HepG2 (cell line): ENCODE measurements around the gene FLAD1. TPM values are rescaled to one million over a fixed set of nuclear protein-coding genes. Genes with fewer than 3 reads are reported as not detected.

Source experiments
- ATF7 ChIP-seq, 2 experiments: fragments of 450-650 bp in 1 of 2; sonication (generic) in 1 of 2; formaldehyde crosslinking in 1 of 2; IDR thresholded peaks; 2 replicates each; pipeline versions ENCODE4 v1.4.0 to v1.6.1; 2016 to 2020; ENCODE audit warnings: antibody characterized with exemption in 1 of 2, mild to moderate bottlenecking in 1 of 2, missing genetic modification reagents in 1 of 2
- CBX1 ChIP-seq: IDR thresholded peaks from one replicate; pipeline ENCODE4 v1.6.1; 2016; ENCODE audit warnings: antibody characterized with exemption, low read depth
- CCDC6 ChIP-seq: sonication (generic); formaldehyde crosslinking; IDR thresholded peaks from 2 replicates; pipeline ENCODE4 v1.8.1; 2022; ENCODE audit warnings: mild to moderate bottlenecking, missing genetic modification reagents, moderate library complexity
- NRL ChIP-seq: sonication (generic); formaldehyde crosslinking; IDR thresholded peaks from 2 replicates; pipeline ENCODE4 v1.5.0; 2020; ENCODE audit warnings: missing genetic modification reagents, mild to moderate bottlenecking, moderate library complexity, borderline replicate concordance
- PCBP1 ChIP-seq: fragments of 200-400 bp; formaldehyde crosslinking; IDR thresholded peaks from 2 replicates; pipeline ENCODE4 v1.6.1; 2017; ENCODE audit warnings: mild to moderate bottlenecking, low read depth, low read length, borderline replicate concordance
- SETDB1 ChIP-seq: sonication (generic); formaldehyde crosslinking; IDR thresholded peaks from 2 replicates; pipeline ENCODE4 v1.5.1; 2020; ENCODE audit warnings: missing genetic modification reagents, mild to moderate bottlenecking, borderline replicate concordance
- SOX6 ChIP-seq, 2 experiments: fragments of 450-650 bp in 1 of 2; sonication (generic) in 1 of 2; formaldehyde crosslinking in 1 of 2; IDR thresholded peaks; 2 replicates each; pipeline versions ENCODE4 v1.4.0 to v1.6.1; 2017 to 2020; ENCODE audit warnings: antibody characterized with exemption in 1 of 2, mild to moderate bottlenecking in 1 of 2, missing genetic modification reagents in 1 of 2
- ZFP36 ChIP-seq: fragments of 150-350 bp; IDR thresholded peaks from 2 replicates; pipeline ENCODE4 v1.6.1; 2018; ENCODE audit warnings: borderline replicate concordance, low read length, low read depth; ENCODE audit not compliant: partially characterized antibody
- ZFP62 ChIP-seq: sonication (generic); formaldehyde crosslinking; IDR thresholded peaks from 2 replicates; pipeline ENCODE4 v1.4.0; 2020; ENCODE audit warnings: missing genetic modification reagents
- ZNF558 ChIP-seq: sonication (generic); formaldehyde crosslinking; IDR thresholded peaks from 2 replicates; pipeline ENCODE4 v1.9.0; 2022; ENCODE audit warnings: mild to moderate bottlenecking, missing genetic modification reagents, borderline replicate concordance
- polyA plus RNA-seq, 8 experiments: library from polyadenylated mRNA; depleted of rRNA in 3 of 8; stranded (reverse) in 7 of 8; unstranded in 1 of 8; fragments of >200 nt; fragmentation: Illumina TruSeq in 4 of 8; extraction: Trizol in 4 of 8; gene quantifications; 2 replicates each; pipeline versions ENCODE4 v1.2.1 to v1.2.3, GENCODE V29; 2011 to 2016; ENCODE audit warnings: low read depth in 4 of 8, missing spikeins in 1 of 8, mixed read lengths in 1 of 8; ENCODE audit not compliant: insufficient read depth in 1 of 8
- total RNA-seq, 5 experiments: library from RNA; depleted of rRNA; stranded (reverse); fragments of >200 nt; fragmentation: Illumina TruSeq; extraction: Trizol; gene quantifications; 2 replicates each; pipeline ENCODE4 v1.2.3, GENCODE V29; 2016; ENCODE audit warnings: low read depth in 1 of 5
- TF ChIP-seq, protein P1 (sequence below): sonication (generic); formaldehyde crosslinking; IDR thresholded peaks from 2 replicates; pipeline ENCODE4 v1.5.1; 2020; ENCODE audit warnings: missing genetic modification reagents, mild to moderate bottlenecking, borderline replicate concordance
- TF ChIP-seq, protein P2 (sequence below): sonication (generic); formaldehyde crosslinking; IDR thresholded peaks from 2 replicates; pipeline ENCODE4 v1.4.0; 2020; ENCODE audit warnings: missing genetic modification reagents, borderline replicate concordance
- TF ChIP-seq, protein P3 (sequence below): sonication (generic); formaldehyde crosslinking; conservative IDR thresholded peaks from 2 replicates; pipeline ENCODE4 v1.8.1; 2023; ENCODE audit warnings: missing genetic modification reagents
- TF ChIP-seq, protein P4 (sequence below): fragments of 450-650 bp; IDR thresholded peaks from 2 replicates; pipeline ENCODE4 v1.6.1; 2016
- TF ChIP-seq, protein P5 (sequence below): sonication (generic); formaldehyde crosslinking; IDR thresholded peaks from 2 replicates; pipeline ENCODE4 v1.5.1; 2020; ENCODE audit warnings: missing genetic modification reagents, mild to moderate bottlenecking, borderline replicate concordance

Gene FLAD1
- total and polyA plus RNA-seq, 2 of the 13 experiments (the other 11 are each of a cell fraction or from before 2014, with no cell fraction given) = 25.9 to 32.8 TPM

DNA sequence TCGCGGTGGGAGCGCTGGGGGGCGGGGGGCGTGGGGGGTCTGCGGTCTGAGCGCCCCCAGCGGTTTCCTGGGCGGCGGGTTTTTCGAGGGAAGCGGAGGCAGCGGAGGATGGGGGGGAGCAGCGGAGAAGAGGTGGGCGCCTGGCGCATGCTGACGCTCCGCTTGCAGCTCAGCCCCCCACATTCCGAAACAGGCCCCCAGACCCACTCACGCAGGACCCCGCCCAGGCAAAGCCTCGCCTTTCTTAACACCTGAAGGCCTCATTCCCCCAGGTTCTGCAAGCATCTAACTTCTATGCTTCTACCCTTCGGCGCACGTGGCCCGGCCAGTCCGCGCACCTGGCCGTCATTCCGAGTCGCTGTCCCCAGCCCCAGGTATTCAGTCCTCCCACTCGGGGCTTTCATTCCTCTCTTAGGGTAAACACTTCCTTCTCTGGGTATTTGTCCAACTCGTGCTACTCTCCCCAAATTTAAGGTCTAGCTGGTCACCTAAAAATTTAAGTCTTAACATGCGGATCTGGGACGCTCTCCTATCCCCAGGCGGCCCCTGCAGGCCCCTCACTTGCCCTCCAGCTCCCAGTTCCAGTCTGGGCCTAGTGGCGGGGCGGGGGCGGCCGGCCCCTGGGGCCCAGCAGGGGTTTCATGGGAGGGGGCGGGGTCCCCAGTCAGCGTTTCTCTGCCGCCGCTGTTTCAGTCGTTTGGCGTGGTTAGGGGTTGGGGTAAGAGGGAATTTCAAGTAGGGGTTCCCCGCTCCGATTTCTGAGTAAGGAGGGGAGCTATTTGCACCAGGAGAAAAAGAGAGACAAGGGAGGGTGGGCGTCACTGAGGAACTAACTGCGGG, 16.6 kb downstream of the FLAD1 start (continued):
- no peak for TF ChIP-seq ZNF558 (CRISPR knock-in tag)
- TF ChIP-seq PCBP1 = no peak
- TF ChIP-seq NRL = no peak
- TF ChIP-seq, protein P1, sequence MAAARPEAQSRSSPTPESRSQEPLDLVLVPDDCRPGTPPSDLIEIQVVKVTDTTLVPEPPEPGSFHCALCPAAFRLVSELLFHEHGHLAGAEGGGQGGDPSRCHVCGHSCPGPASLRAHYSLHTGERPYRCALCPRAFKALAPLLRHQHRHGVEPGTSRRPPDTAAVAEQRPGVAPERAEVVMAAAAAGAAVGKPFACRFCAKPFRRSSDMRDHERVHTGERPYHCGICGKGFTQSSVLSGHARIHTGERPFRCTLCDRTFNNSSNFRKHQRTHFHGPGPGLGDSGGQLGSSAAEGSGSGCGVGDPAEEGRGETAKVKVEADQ (CRISPR knock-in tag) = no peak
- TF ChIP-seq, protein P2, sequence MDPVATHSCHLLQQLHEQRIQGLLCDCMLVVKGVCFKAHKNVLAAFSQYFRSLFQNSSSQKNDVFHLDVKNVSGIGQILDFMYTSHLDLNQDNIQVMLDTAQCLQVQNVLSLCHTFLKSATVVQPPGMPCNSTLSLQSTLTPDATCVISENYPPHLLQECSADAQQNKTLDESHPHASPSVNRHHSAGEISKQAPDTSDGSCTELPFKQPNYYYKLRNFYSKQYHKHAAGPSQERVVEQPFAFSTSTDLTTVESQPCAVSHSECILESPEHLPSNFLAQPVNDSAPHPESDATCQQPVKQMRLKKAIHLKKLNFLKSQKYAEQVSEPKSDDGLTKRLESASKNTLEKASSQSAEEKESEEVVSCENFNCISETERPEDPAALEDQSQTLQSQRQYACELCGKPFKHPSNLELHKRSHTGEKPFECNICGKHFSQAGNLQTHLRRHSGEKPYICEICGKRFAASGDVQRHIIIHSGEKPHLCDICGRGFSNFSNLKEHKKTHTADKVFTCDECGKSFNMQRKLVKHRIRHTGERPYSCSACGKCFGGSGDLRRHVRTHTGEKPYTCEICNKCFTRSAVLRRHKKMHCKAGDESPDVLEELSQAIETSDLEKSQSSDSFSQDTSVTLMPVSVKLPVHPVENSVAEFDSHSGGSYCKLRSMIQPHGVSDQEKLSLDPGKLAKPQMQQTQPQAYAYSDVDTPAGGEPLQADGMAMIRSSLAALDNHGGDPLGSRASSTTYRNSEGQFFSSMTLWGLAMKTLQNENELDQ (CRISPR knock-in tag) = 0 out of 2 replicates have a peak, but pooled peaks have one; percentile 17
- TF ChIP-seq, protein P3, sequence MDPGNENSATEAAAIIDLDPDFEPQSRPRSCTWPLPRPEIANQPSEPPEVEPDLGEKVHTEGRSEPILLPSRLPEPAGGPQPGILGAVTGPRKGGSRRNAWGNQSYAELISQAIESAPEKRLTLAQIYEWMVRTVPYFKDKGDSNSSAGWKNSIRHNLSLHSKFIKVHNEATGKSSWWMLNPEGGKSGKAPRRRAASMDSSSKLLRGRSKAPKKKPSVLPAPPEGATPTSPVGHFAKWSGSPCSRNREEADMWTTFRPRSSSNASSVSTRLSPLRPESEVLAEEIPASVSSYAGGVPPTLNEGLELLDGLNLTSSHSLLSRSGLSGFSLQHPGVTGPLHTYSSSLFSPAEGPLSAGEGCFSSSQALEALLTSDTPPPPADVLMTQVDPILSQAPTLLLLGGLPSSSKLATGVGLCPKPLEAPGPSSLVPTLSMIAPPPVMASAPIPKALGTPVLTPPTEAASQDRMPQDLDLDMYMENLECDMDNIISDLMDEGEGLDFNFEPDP (CRISPR knock-in tag) = 0 out of 2 replicates have a peak, but pooled peaks have one; percentile 11
- no peak for TF ChIP-seq ZFP36
- TF ChIP-seq CBX1 = no peak
- no peak for TF ChIP-seq SOX6 (IDR thresholded peaks at IDR 0.05)
- TF ChIP-seq SOX6 (CRISPR knock-in tag; IDR thresholded peaks at IDR 0.05) = peak; percentile 36
- TF ChIP-seq, protein P4, sequence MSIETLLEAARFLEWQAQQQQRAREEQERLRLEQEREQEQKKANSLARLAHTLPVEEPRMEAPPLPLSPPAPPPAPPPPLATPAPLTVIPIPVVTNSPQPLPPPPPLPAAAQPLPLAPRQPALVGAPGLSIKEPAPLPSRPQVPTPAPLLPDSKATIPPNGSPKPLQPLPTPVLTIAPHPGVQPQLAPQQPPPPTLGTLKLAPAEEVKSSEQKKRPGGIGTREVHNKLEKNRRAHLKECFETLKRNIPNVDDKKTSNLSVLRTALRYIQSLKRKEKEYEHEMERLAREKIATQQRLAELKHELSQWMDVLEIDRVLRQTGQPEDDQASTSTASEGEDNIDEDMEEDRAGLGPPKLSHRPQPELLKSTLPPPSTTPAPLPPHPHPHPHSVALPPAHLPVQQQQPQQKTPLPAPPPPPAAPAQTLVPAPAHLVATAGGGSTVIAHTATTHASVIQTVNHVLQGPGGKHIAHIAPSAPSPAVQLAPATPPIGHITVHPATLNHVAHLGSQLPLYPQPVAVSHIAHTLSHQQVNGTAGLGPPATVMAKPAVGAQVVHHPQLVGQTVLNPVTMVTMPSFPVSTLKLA = peak; percentile 62
- no peak for TF ChIP-seq ZFP62
- TF ChIP-seq ATF7 (IDR thresholded peaks at IDR 0.05) = no peak
- TF ChIP-seq ATF7 (CRISPR knock-in tag; IDR thresholded peaks at IDR 0.05) = no peak
- TF ChIP-seq SETDB1 (CRISPR knock-in tag) = no peak
- TF ChIP-seq, protein P5, sequence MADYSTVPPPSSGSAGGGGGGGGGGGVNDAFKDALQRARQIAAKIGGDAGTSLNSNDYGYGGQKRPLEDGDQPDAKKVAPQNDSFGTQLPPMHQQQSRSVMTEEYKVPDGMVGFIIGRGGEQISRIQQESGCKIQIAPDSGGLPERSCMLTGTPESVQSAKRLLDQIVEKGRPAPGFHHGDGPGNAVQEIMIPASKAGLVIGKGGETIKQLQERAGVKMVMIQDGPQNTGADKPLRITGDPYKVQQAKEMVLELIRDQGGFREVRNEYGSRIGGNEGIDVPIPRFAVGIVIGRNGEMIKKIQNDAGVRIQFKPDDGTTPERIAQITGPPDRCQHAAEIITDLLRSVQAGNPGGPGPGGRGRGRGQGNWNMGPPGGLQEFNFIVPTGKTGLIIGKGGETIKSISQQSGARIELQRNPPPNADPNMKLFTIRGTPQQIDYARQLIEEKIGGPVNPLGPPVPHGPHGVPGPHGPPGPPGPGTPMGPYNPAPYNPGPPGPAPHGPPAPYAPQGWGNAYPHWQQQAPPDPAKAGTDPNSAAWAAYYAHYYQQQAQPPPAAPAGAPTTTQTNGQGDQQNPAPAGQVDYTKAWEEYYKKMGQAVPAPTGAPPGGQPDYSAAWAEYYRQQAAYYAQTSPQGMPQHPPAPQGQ (CRISPR knock-in tag) = no peak
- TF ChIP-seq CCDC6 (CRISPR knock-in tag) = peak; percentile 42; the same call in 1 of the 2 replicates
